Endothelial cell (in vitro differentiated cells): Measurements from ENCODE around the gene USP25. TPM values are rescaled to one million over a fixed set of nuclear protein-coding genes. Genes with fewer than 3 reads are reported as not detected.
A peak's percentile ranks its signal among the peaks of the same experiment; 100 is the strongest.

Experiments used
- DNase-seq: peaks from one replicate; pipeline ENCODE4 v3.0.0; 2021; ENCODE audit warnings: low spot score
- H3K27ac Mint-ChIP-seq: one replicate; pipeline ENCODE4 v1.8.0; 2021; ENCODE audit warnings: mixed read lengths, inconsistent platforms; ENCODE audit not compliant: unreplicated experiment
- H3K27me3 Mint-ChIP-seq: one replicate; pipeline ENCODE4 v1.8.0; 2021; ENCODE audit warnings: mild to moderate bottlenecking, moderate library complexity, mixed read lengths, inconsistent platforms; ENCODE audit not compliant: unreplicated experiment
- H3K36me3 Mint-ChIP-seq: one replicate; pipeline ENCODE4 v1.8.0; 2021; ENCODE audit warnings: mild to moderate bottlenecking, low read depth, mixed read lengths, inconsistent platforms; ENCODE audit not compliant: unreplicated experiment
- H3K4me1 Mint-ChIP-seq: one replicate; pipeline ENCODE4 v1.8.0; 2021; ENCODE audit warnings: mild to moderate bottlenecking, mixed read lengths, inconsistent platforms; ENCODE audit not compliant: unreplicated experiment
- H3K4me3 Mint-ChIP-seq: one replicate; pipeline ENCODE4 v1.8.0; 2021; ENCODE audit warnings: mild to moderate bottlenecking, mixed read lengths, inconsistent platforms; ENCODE audit not compliant: unreplicated experiment
- H3K9me3 Mint-ChIP-seq: one replicate; pipeline ENCODE4 v1.8.0; 2021; ENCODE audit warnings: mixed read lengths, inconsistent platforms; ENCODE audit not compliant: unreplicated experiment
- CTCF ChIP-seq: fragments of 200-600 bp; sonication (generic); IDR thresholded peaks from one replicate; pipeline ENCODE4 v1.5.0; 2021; ENCODE audit warnings: antibody characterized with exemption; ENCODE audit not compliant: unreplicated experiment
- total RNA-seq: library from RNA; stranded (reverse); fragmentation: NEBNext Ultra II Directional; extraction: Animal tissue kit (Norgen Biotek cat#: 25700); gene quantifications from one replicate; pipeline ENCODE4 v1.2.1, GENCODE V29; 2021; ENCODE audit not compliant: unreplicated experiment

The USP25 gene
- total RNA-seq, 1 donor from 2014 or later = 38.0 TPM

GRCh38 chr21:15775291-15775690 is 45.5 kb downstream of the USP25 start:
- Mint-ChIP-seq H3K27ac (peak overlapping the region; percentile 41), H3K9me3 (no peaks in the 10 kb centered on the region), H3K27me3 (no peaks in the 10 kb centered on the region), H3K4me1 (peaks cover 23% of the 10 kb centered on the region), H3K36me3 (peaks cover under 1% of the 10 kb centered on the region), H3K4me3 (no peak overlapping the region)
- TF ChIP-seq CTCF = no peak
- peak; percentile 13 for DNase-seq

- H3K27me3 Mint-ChIP-seq = peaks cover 4% of the 10 kb centered on the region
- H3K36me3 Mint-ChIP-seq = peaks cover 6% of the 10 kb centered on the region
- H3K4me3 Mint-ChIP-seq = no peak overlapping the region
- peak overlapping the region; percentile 45 for H3K27ac Mint-ChIP-seq
- peaks cover 20% of the 10 kb centered on the region for H3K4me1 Mint-ChIP-seq
- H3K9me3 Mint-ChIP-seq = no peaks in the 10 kb centered on the region
- no peak for DNase-seq
- no peak for TF ChIP-seq CTCF
Observed at GRCh38 chr21:15775981-15776380, 46.2 kb downstream of the USP25 start.

GRCh38 chr21:15776818-15777217 is 47.0 kb downstream of the USP25 start:
- peaks cover 4% of the 10 kb centered on the region for H3K27me3 Mint-ChIP-seq
- TF ChIP-seq CTCF = no peak
- peaks cover 11% of the 10 kb centered on the region for H3K36me3 Mint-ChIP-seq
- H3K9me3 Mint-ChIP-seq = no peaks in the 10 kb centered on the region
- H3K27ac Mint-ChIP-seq = no peak overlapping the region
- H3K4me1 Mint-ChIP-seq = peaks cover 12% of the 10 kb centered on the region
- H3K4me3 Mint-ChIP-seq = no peak overlapping the region
- DNase-seq = no peak

- H3K27me3 Mint-ChIP-seq = peaks cover 7% of the 10 kb centered on the region
- TF ChIP-seq CTCF = no peak
- H3K27ac Mint-ChIP-seq = no peak overlapping the region
- H3K4me3 Mint-ChIP-seq = no peak overlapping the region
- H3K36me3 Mint-ChIP-seq = peaks cover 22% of the 10 kb centered on the region
- H3K9me3 Mint-ChIP-seq = no peaks in the 10 kb centered on the region
- H3K4me1 Mint-ChIP-seq = no peaks in the 10 kb centered on the region
- no peak for DNase-seq
Observed at GRCh38 chr21:15781986-15782385, 52.2 kb downstream of the USP25 start.

- H3K36me3 Mint-ChIP-seq = no peaks in the 10 kb centered on the region
- no peak for DNase-seq
- no peaks in the 10 kb centered on the region for H3K9me3 Mint-ChIP-seq
- H3K27me3 Mint-ChIP-seq = no peaks in the 10 kb centered on the region
- TF ChIP-seq CTCF = no peak
- H3K4me3 Mint-ChIP-seq = no peak overlapping the region
- H3K4me1 Mint-ChIP-seq = no peaks in the 10 kb centered on the region
- H3K27ac Mint-ChIP-seq = no peak overlapping the region
Observed at GRCh38 chr21:15788847-15789523, 59.2 kb downstream of the USP25 start.
